Inflammatory macrophage treated with lipopolysaccharide for 1 hour (primary cell): Measurements from ENCODE around the gene CAND2.

Experiments used
- DNase-seq, 2 donors: peaks; one replicate each; pipeline ENCODE4 v3.0.0-alpha.2; 2020 to 2022

CAND2 gene

GRCh38 chr3:12808587-12808986 is 12.1 kb downstream of the CAND2 start:
- DNase-seq = no peak

- DNase-seq = no peak
Observed at GRCh38 chr3:12809001-12809400, 12.5 kb downstream of the CAND2 start.

GRCh38 chr3:12809435-12809834 is 13.0 kb downstream of the CAND2 start:
- DNase-seq = no peak

- peak; percentile 80 to 93 for DNase-seq
Observed at GRCh38 chr3:12810013-12810780, 13.7 kb downstream of the CAND2 start.

GRCh38 chr3:12810961-12811360 is 14.5 kb downstream of the CAND2 start:
- DNase-seq = no peak

- DNase-seq = no peak
Observed at GRCh38 chr3:12812812-12813211, 16.3 kb downstream of the CAND2 start.

GRCh38 chr3:12813967-12814366 is 17.5 kb downstream of the CAND2 start:
- DNase-seq = no peak

- DNase-seq = no peak
Observed at GRCh38 chr3:12815078-12815477, 18.6 kb downstream of the CAND2 start.

- no peak for DNase-seq
Observed at GRCh38 chr3:12815719-12816118, 19.2 kb downstream of the CAND2 start.

- DNase-seq = no peak
Observed at GRCh38 chr3:12816521-12817342, 20.3 kb downstream of the CAND2 start.

GRCh38 chr3:12817343-12817710 is 20.8 kb downstream of the CAND2 start:
- DNase-seq = no peak

GRCh38 chr3:12818273-12818672 is 21.8 kb downstream of the CAND2 start:
- DNase-seq = no peak

- DNase-seq = no peak
Observed at GRCh38 chr3:12818773-12819172, 22.3 kb downstream of the CAND2 start.

- peak in 1 of 2 donors; percentile 23 for DNase-seq
Observed at GRCh38 chr3:12822725-12823373, 26.4 kb downstream of the CAND2 start.

- DNase-seq = no peak
Observed at GRCh38 chr3:12824299-12824698, 27.8 kb downstream of the CAND2 start.

GRCh38 chr3:12825156-12825555 is 28.7 kb downstream of the CAND2 start:
- DNase-seq = no peak

GRCh38 chr3:12828751-12829150 is 32.3 kb downstream of the CAND2 start:
- no peak for DNase-seq

- no peak for DNase-seq
Observed at GRCh38 chr3:12829404-12829803, 32.9 kb downstream of the CAND2 start.

GRCh38 chr3:12829886-12830784 is 33.7 kb downstream of the CAND2 start:
- DNase-seq = no peak

GRCh38 chr3:12830785-12831156 is 34.3 kb downstream of the CAND2 start:
- no peak for DNase-seq

- no peak for DNase-seq
Observed at GRCh38 chr3:12831301-12831866, 34.9 kb downstream of the CAND2 start.
